Stimulated activated CD8-positive, alpha-beta memory T cell treated with anti-CD3 and anti-CD28 coated beads, Interleukin-7, amount 100 ng/mL, for 4 hours (primary cell): ENCODE results near the gene LACTB.

ENCODE experiments used
- DNase-seq, 2 donors: peaks; one replicate each; pipeline ENCODE4 v3.0.0-alpha.2; 2020; ENCODE audit warnings: low read depth in 2 of 2

The LACTB gene

GRCh38 chr15:63124506-63124905, 2.8 kb downstream of the LACTB start:
- no peak for DNase-seq

DNA sequence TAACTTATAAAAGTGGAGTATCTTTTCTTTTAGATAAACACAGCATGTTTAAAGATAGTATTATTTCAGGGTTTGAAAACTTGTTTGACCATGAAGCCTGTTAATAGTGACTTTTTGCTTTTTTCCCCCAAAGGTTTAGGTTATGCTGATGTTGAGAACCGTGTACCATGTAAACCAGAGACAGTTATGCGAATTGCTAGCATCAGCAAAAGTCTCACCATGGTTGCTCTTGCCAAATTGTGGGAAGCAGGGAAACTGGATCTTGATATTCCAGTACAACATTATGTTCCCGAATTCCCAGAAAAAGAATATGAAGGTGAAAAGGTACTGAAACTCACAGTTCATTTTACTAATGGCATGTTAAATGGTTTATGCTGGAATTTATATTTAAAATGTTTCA, 5.1 kb downstream of the LACTB start:
- no peak for DNase-seq

GRCh38 chr15:63133786-63134185, 12.1 kb downstream of the LACTB start:
- DNase-seq: no peak

GRCh38 chr15:63134245-63134985, 12.8 kb downstream of the LACTB start:
- no peak for DNase-seq

- DNase-seq: no peak
These were observed 13.6 kb downstream of the LACTB start for GRCh38 chr15:63135281-63135680.

DNA sequence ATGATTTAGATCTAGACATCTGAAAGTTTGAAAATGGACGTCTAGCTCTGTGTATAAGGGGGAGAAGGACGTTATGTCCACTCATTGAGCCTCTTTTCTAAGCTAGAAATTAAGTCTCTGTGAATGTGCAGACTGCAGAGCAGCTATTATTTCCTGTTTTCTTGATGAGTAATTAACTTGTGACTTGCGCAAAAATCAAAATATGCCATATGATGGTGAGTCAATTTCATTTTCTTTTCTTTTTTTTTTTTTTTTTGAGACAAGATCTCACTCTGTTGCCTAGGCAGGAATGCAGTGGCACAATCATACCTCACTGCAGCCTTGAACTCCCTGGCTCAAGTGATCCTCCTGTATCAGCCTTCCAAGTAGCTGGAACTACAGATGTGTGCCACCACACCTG, 14.1 kb downstream of the LACTB start:
- DNase-seq: no peak

- DNase-seq: no peak
These were observed 15.1 kb downstream of the LACTB start for GRCh38 chr15:63136742-63137141.

GRCh38 chr15:63140936-63141335, 19.3 kb downstream of the LACTB start:
- no peak for DNase-seq

GRCh38 chr15:63145426-63145825, 23.8 kb downstream of the LACTB start:
- no peak for DNase-seq

DNA sequence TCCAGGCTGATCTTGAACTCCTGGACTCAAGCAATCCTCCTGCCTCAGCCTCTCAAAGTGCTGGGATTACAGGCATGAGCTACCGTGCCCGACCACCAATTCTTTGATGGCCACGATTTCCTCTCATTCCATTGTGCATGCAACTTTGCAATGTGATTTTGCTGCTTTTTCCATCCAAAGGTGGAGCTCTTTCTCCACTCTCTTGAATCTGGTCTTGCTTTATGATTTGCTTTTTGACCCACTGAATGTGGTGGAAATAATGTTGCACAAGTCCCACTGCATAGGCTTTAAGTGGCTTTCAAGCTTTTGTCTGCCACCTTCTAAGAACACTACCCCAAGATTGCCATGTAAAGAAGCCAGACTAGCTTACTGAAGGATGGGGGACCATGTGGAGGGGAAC, 25.0 kb downstream of the LACTB start:
- DNase-seq: no peak

GRCh38 chr15:63151665-63152064, 30.0 kb downstream of the LACTB start:
- no peak for DNase-seq

GRCh38 chr15:63155486-63155885, 33.8 kb downstream of the LACTB start:
- no peak for DNase-seq

DNA sequence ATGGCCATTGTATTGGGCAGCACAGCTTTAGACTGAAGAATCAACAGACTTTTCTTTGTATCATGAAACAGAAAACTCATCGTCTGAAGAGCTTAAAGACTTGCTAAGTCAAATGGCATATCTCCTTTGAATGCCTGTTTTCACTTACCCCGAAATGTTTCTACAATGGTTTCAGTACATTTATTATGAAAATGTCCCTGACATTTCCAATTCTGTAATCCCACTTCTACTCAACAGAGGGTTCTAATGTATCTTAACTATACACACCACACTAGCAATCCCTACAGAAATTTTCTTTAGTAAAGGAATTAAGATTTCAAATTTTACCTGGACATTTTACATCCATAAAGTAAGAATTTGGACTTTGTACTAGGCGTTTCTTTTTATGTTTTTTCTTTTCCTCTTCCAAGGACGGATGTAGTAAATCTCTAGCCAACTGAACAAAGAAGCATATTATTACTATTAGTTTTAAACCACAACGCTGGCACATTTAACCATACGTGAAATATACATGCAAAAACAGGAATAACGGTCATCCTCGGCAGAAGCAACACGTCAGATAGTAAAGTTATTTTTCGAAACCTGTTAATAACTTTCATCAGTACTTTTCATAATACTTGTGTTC, 34.5 kb downstream of the LACTB start:
- no peak for DNase-seq

DNA sequence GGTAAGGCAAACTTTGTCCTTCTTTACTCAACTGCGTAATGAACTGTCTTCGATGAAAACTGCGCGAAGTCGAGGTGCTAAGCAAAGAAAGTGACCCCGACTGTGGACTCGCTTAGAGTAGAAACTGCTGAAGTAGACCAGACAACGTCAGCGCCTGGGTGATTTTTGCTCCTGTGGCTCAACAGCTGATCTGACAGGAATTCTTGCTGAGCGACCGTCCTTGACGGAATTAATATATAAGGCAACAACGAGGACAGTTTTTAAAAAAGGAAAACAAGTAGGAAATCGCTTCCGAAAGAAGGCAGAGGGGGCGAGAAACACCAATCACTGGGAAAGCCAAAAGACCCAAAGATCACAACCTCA, 35.1 kb downstream of the LACTB start:
- DNase-seq: peak in 1 of 2 donors; percentile 4

GRCh38 chr15:63157118-63157843, 35.6 kb downstream of the LACTB start, which contains the start of gene RPS27L:
RPS27L (minus strand) TSS chr15:63157477; CDS start chr15:63157405, 72 bp downstream.
- DNase-seq: peak; percentile 80 to 83

DNA sequence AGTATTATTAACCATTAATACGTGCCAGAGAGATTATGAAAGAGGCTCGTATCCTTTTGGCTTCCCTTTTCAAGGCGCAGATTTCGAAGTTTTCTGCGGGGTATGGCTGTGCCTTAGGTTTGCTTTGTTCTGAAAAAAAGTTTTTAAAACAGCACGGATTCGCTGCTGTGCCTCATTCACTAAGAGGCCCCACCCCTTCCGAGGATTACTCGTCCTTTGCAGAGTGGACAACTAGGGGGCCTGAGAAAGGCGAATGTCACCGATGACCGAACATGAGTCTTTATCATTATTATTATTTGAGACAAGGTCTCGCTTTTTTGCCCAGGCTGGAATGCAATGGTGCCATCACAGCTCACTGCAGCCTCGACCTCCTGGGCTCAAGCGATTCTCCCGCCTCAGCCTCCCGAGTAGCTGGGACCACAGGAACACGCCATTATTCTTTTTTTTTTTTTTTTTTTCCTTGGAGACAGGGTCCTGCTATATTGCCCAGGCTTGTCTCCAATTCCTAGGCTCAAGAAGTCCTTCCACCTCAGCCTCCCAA, 36.3 kb downstream of the LACTB start:
- no peak for DNase-seq

DNA sequence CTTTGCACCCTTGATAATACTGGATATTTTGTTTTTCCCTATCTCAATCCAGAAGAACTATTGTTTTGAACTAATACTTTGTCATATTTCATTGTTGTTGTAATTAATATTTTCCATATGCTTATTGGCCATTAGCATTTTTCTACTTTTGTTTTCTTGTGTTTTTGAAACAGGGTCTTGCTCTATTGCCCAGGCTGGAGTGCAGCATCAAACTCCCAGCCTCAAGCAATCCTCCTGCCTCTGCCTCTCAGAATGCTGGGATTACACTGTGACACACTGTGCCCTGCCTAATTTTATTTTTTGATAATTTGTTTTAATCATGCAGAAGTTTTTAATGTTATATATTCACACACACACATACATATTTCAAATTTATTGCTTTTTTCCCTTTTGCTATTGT, 39.0 kb downstream of the LACTB start:
- no peak for DNase-seq

GRCh38 chr15:63163217-63163616, 41.6 kb downstream of the LACTB start:
- DNase-seq: no peak

DNA sequence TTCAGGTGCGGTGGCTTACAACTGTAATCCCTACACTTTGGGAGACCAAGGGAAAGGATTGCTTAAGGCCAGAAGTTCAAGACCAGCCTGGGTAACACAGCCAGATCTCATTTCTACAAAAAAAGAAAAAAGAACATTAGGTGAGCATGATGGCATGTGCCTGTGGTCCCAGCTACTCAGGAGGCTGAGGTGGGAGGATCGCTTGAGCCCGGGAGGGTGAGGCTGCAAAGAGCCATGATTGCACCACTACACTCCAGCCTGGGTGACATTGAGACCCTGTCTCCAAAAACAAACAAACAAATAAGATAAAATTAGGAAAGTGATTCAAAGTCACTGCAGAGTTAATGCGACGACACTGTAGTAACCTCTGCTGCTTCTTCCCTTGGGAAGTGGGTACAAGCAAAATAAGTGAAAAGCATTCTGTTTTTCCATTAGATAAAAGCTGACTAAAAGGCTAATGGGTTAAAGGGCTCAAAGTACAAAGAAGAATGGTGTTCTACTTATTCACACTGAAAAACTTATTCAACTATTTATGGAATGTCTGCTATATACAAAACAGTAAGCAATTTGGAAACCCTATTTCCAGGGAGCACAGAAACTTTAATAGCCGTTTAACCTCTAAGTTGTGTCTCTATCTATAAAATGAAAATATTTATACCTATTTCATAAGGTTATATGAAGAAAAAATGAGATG, 43.7 kb downstream of the LACTB start:
- DNase-seq: no peak

GRCh38 chr15:63166219-63166618, 44.6 kb downstream of the LACTB start:
- DNase-seq: no peak

DNA sequence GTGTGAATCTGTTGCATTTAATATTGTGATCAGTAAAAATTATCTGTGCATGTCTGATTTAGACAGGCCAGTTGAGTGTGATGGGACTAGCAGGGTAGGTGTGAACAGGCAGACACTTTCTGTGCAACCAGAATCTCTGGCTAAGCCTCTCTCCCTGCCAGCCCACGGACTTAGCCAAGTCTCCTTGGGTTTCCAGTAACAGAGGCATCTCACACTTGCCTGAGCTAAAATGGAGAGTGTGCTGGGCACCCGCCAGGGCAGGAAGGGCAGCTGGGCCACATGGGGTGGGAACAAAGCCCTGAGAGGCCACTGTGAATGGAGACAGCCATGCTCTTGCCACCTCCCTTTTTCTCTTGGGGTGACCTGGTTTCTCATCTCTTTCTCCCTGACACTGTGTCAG, 48.1 kb downstream of the LACTB start:
- no peak for DNase-seq

DNA sequence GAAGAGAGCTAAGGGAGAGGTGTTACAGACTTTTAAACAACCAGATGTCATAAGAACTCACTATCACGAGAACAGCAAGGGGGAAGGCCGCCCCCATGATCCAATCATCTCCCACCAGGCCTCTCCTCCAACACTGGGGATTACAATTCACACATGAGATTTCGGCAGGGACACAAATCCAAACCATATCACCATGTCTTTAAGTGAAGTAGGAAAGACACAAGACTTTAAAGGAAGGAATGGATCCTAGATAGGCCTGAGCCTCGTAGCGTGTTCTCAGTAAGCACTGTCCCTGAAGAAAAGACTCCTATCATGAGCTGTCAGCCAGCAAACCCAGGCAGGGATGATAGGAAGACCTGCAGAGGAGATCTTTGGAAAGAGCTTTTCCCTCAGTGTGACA, 50.7 kb downstream of the LACTB start:
- no peak for DNase-seq
